Kidney (tissue), 14 donors: Measurements from ENCODE around the gene PLCB4. TPM values are rescaled to one million over a fixed set of nuclear protein-coding genes. Genes with fewer than 3 reads are reported as not detected.

Experiments used
- DNase-seq, 5 donors: peaks; one replicate each; pipeline ENCODE4 v3.0.0-alpha.2; 2013 to 2020
- FAIRE-seq: peaks from 2 replicates; lab custom pipeline; 2012; peaks lifted over from hg19 to GRCh38; lab: Jason Lieb, UNC
- H3K27ac ChIP-seq, 2 donors: one replicate each; pipeline ENCODE4 v1.7.0; 2013; ENCODE audit warnings: low read depth in 2 of 2, low read length in 2 of 2, inconsistent platforms in 1 of 2
- H3K27me3 ChIP-seq: one replicate; pipeline ENCODE4 v1.7.1; 2013; ENCODE audit warnings: low read length, inconsistent platforms; ENCODE audit not compliant: control insufficient read depth, insufficient read depth
- H3K36me3 ChIP-seq, 3 donors: one replicate each; pipeline versions ENCODE4 v1.7.0 to v1.7.1; 2013; ENCODE audit warnings: low read length in 3 of 3, control low read depth in 1 of 3, inconsistent platforms in 1 of 3; ENCODE audit not compliant: insufficient read depth in 3 of 3, control insufficient read depth in 2 of 3
- H3K4me1 ChIP-seq, 3 donors: one replicate each; pipeline versions ENCODE4 v1.7.0 to v1.7.1; 2013; ENCODE audit warnings: low read length in 3 of 3, inconsistent platforms in 1 of 3, low read depth in 1 of 3; ENCODE audit not compliant: control insufficient read depth in 2 of 3, insufficient read depth in 2 of 3
- H3K4me3 ChIP-seq, 3 donors: one replicate each; pipeline versions ENCODE4 v1.7.0 to v1.8.1; 2013; ENCODE audit warnings: low read length in 3 of 3, control low read depth in 1 of 3, inconsistent platforms in 1 of 3
- H3K9ac ChIP-seq, 3 donors: one replicate each; pipeline versions ENCODE4 v1.7.0 to v1.7.1; 2013; ENCODE audit warnings: low read length in 3 of 3, control low read depth in 1 of 3, inconsistent platforms in 1 of 3
- H3K9me3 ChIP-seq, 3 donors: one replicate each; pipeline versions ENCODE4 v1.7.0 to v1.7.1; 2013; ENCODE audit warnings: low read length in 3 of 3, control low read depth in 1 of 3, inconsistent platforms in 1 of 3; ENCODE audit not compliant: control insufficient read depth in 2 of 3, insufficient read depth in 1 of 3
- CTCF ChIP-seq: IDR thresholded peaks from 3 replicates; pipeline ENCODE4 v1.5.1; 2012; ENCODE audit warnings: mild to moderate bottlenecking, moderate library complexity, borderline replicate concordance; ENCODE audit not compliant: insufficient read depth; ENCODE audit errors: extremely low read depth
- intact Hi-C: fragments of 100-400 bp; cut with DNase I; formaldehyde crosslinking; loops from one replicate; pipeline ENCODE4 v1.11.1; 2022
- polyA plus RNA-seq: library from polyadenylated mRNA; stranded (reverse); fragments of 350-450 nt; fragmentation: Illumina TruSeq; extraction: RNeasy Lipid Tissue Mini Kit (QIAGEN cat#74804); gene quantifications from one replicate; pipeline ENCODE4 v1.2.3, GENCODE V29; 2014; ENCODE audit warnings: low read depth, low replicate concordance; ENCODE audit not compliant: insufficient read depth
- total RNA-seq: library from RNA; stranded (reverse); fragmentation: NEBNext Ultra II Directional; extraction: Animal tissue kit (Norgen Biotek cat#: 25700); gene quantifications from one replicate; pipeline ENCODE4 v1.2.1, GENCODE V29; 2021
- donor health status: control.
- donor health status: control.
- donor health status: control.
- donor health status: control.
- donor health status: control.
- donor health status: DM: yes; HTN: yes; CAD: no.
- donor health status: Normal renal cell carcinoma (clear cell type).

Gene PLCB4
- total and polyA plus RNA-seq, 2 donors from 2014 or later, result 2.8 to 17.7 TPM

GRCh38 chr20:9500121-9500520 lies 431.2 kb downstream of the PLCB4 start:
- no peaks in the 10 kb centered on the region for H3K27me3 ChIP-seq
- H3K27ac ChIP-seq, result no peak overlapping the region
- FAIRE-seq (no peak), DNase-seq (peak in 2 of 5 donors; percentile 27 to 30)
- no peaks in the 10 kb centered on the region for H3K4me1 ChIP-seq
- no peaks in the 10 kb centered on the region for H3K9me3 ChIP-seq
- no peak overlapping the region for H3K4me3 ChIP-seq
- no peak overlapping the region for H3K9ac ChIP-seq
- intact Hi-C loops, result no loop called here
- no peak for TF ChIP-seq CTCF
- no peaks in the 10 kb centered on the region for H3K36me3 ChIP-seq

- Histone ChIP-seq H3K4me1 (no peaks in the 10 kb centered on the region), H3K9ac (no peak overlapping the region), H3K36me3 (no peaks in the 10 kb centered on the region), H3K9me3 (no peaks in the 10 kb centered on the region), H3K27me3 (peaks cover 10% of the 10 kb centered on the region), H3K27ac (no peak overlapping the region), H3K4me3 (no peak overlapping the region)
- TF ChIP-seq CTCF, result no peak
- DNase-seq, result no peak
- intact Hi-C loops, result no loop called here
- no peak for FAIRE-seq
Observed at GRCh38 chr20:9501473-9501872, 432.6 kb downstream of the PLCB4 start.

- intact Hi-C loops, result no loop called here
- no peaks in the 10 kb centered on the region for H3K9me3 ChIP-seq
- FAIRE-seq, result no peak
Observed at GRCh38 chr20:9503526-9504245, 434.8 kb downstream of the PLCB4 start.

More at GRCh38 chr20:9503526-9504245, 434.8 kb downstream of the PLCB4 start:
- no peak overlapping the region for H3K27ac ChIP-seq
- peaks cover 0 to 2% (median 0%) of the 10 kb centered on the region in 3 donors for H3K4me1 ChIP-seq
- no peak for TF ChIP-seq CTCF
- H3K27me3 ChIP-seq, result peaks cover 13% of the 10 kb centered on the region
- H3K9ac ChIP-seq, result no peak overlapping the region
- peak in 2 of 5 donors; percentile 16 to 58 for DNase-seq
- H3K4me3 ChIP-seq, result no peak overlapping the region
- H3K36me3 ChIP-seq, result no peaks in the 10 kb centered on the region
